IPS-18a (cell line): ENCODE results near the gene PLEKHA8.

Experiments used
- H3K27ac ChIP-seq: one replicate; pipeline ENCODE4 v1.5.1; 2013; ENCODE audit warnings: low read length
- H3K27me3 ChIP-seq: one replicate; pipeline ENCODE4 v1.6.1; 2013; ENCODE audit warnings: mild to moderate bottlenecking, low read length; ENCODE audit not compliant: control insufficient read depth, insufficient read depth
- H3K36me3 ChIP-seq: one replicate; pipeline ENCODE4 v1.6.1; 2013; ENCODE audit warnings: low read depth, low read length; ENCODE audit not compliant: control insufficient read depth
- H3K4me1 ChIP-seq: one replicate; pipeline ENCODE4 v1.6.1; 2013; ENCODE audit warnings: low read depth, low read length; ENCODE audit not compliant: control insufficient read depth
- H3K4me3 ChIP-seq: one replicate; pipeline ENCODE4 v1.5.1; 2013; ENCODE audit warnings: low read length
- H3K9ac ChIP-seq: one replicate; pipeline ENCODE4 v1.6.1; 2013; ENCODE audit warnings: mild to moderate bottlenecking, low read length, moderate library complexity
- H3K9me3 ChIP-seq: one replicate; pipeline ENCODE4 v1.6.1; 2013; ENCODE audit warnings: low read depth, low read length; ENCODE audit not compliant: control insufficient read depth

The PLEKHA8 gene

GRCh38 chr7:30114536-30115238 is 86.5 kb downstream of the PLEKHA8 start:
- Histone ChIP-seq H3K4me3 (no peak overlapping the region), H3K9ac (no peak overlapping the region), H3K36me3 (no peaks in the 10 kb centered on the region), H3K4me1 (no peaks in the 10 kb centered on the region), H3K9me3 (peaks cover 11% of the 10 kb centered on the region), H3K27me3 (no peaks in the 10 kb centered on the region), H3K27ac (no peak overlapping the region)

- Histone ChIP-seq H3K36me3 (no peaks in the 10 kb centered on the region), H3K27ac (no peak overlapping the region), H3K4me1 (no peaks in the 10 kb centered on the region), H3K9me3 (peaks cover 11% of the 10 kb centered on the region), H3K27me3 (no peaks in the 10 kb centered on the region), H3K4me3 (no peak overlapping the region), H3K9ac (no peak overlapping the region)
Measured at GRCh38 chr7:30115709-30116297, 87.6 kb downstream of the PLEKHA8 start.

GRCh38 chr7:30116771-30117170 is 88.6 kb downstream of the PLEKHA8 start:
- Histone ChIP-seq H3K27me3 (no peaks in the 10 kb centered on the region), H3K36me3 (no peaks in the 10 kb centered on the region), H3K9ac (no peak overlapping the region), H3K4me3 (no peak overlapping the region), H3K4me1 (no peaks in the 10 kb centered on the region), H3K9me3 (peaks cover 11% of the 10 kb centered on the region), H3K27ac (no peak overlapping the region)

GRCh38 chr7:30117896-30118295 is 89.7 kb downstream of the PLEKHA8 start:
- no peaks in the 10 kb centered on the region for H3K4me1 ChIP-seq
- H3K4me3 ChIP-seq = no peak overlapping the region
- no peaks in the 10 kb centered on the region for H3K36me3 ChIP-seq
- no peak overlapping the region for H3K27ac ChIP-seq
- no peaks in the 10 kb centered on the region for H3K27me3 ChIP-seq
- no peak overlapping the region for H3K9ac ChIP-seq
- peaks cover 11% of the 10 kb centered on the region for H3K9me3 ChIP-seq

GRCh38 chr7:30119890-30120577 is 91.8 kb downstream of the PLEKHA8 start:
- Histone ChIP-seq H3K9ac (no peak overlapping the region), H3K4me3 (no peak overlapping the region), H3K27ac (no peak overlapping the region), H3K4me1 (no peaks in the 10 kb centered on the region), H3K9me3 (peaks cover 5% of the 10 kb centered on the region), H3K36me3 (no peaks in the 10 kb centered on the region), H3K27me3 (no peaks in the 10 kb centered on the region)

GRCh38 chr7:30133736-30134610 is 105.8 kb downstream of the PLEKHA8 start:
- peaks cover 6% of the 10 kb centered on the region for H3K4me1 ChIP-seq
- H3K27me3 ChIP-seq = peaks cover 38% of the 10 kb centered on the region
- no peak overlapping the region for H3K27ac ChIP-seq
- H3K9me3 ChIP-seq = no peaks in the 10 kb centered on the region
- H3K4me3 ChIP-seq = peak overlapping the region; percentile 63
- H3K9ac ChIP-seq = no peak overlapping the region
- H3K36me3 ChIP-seq = no peaks in the 10 kb centered on the region

GRCh38 chr7:30134611-30135300 is 106.5 kb downstream of the PLEKHA8 start, which contains the start of gene MTURN:
Gene MTURN, plus strand, starts transcription at chr7:30134986. Its CDS starts 151 bp downstream, at chr7:30135137.
- Histone ChIP-seq H3K36me3 (no peaks in the 10 kb centered on the region), H3K9me3 (no peaks in the 10 kb centered on the region), H3K9ac (peak within 1 kb of the TSS; percentile 13), H3K27me3 (peaks cover 38% of the 10 kb centered on the region), H3K4me3 (peak within 1 kb of the TSS; percentile 80), H3K4me1 (peaks cover 6% of the 10 kb centered on the region), H3K27ac (no peak within 1 kb of the TSS)

- H3K27me3 ChIP-seq = peaks cover 38% of the 10 kb centered on the region
Measured at GRCh38 chr7:30135301-30136116, 107.3 kb downstream of the PLEKHA8 start.

GRCh38 chr7:30136117-30136731 is 108.0 kb downstream of the PLEKHA8 start:
- H3K9ac ChIP-seq = no peak overlapping the region
- H3K27me3 ChIP-seq = peaks cover 38% of the 10 kb centered on the region
- H3K27ac ChIP-seq = no peak overlapping the region
- H3K4me1 ChIP-seq = peaks cover 6% of the 10 kb centered on the region
- peak overlapping the region; percentile 80 for H3K4me3 ChIP-seq
- H3K9me3 ChIP-seq = no peaks in the 10 kb centered on the region
- no peaks in the 10 kb centered on the region for H3K36me3 ChIP-seq

More at GRCh38 chr7:30135301-30136116, 107.3 kb downstream of the PLEKHA8 start:
- H3K27ac ChIP-seq = no peak overlapping the region
- peak overlapping the region; percentile 80 for H3K4me3 ChIP-seq
- H3K9ac ChIP-seq = peak overlapping the region; percentile 13
- H3K36me3 ChIP-seq = no peaks in the 10 kb centered on the region
- H3K9me3 ChIP-seq = no peaks in the 10 kb centered on the region
- peaks cover 6% of the 10 kb centered on the region for H3K4me1 ChIP-seq
